Measurements from ENCODE around the gene LRRC23.

Gene LRRC23, protein sequence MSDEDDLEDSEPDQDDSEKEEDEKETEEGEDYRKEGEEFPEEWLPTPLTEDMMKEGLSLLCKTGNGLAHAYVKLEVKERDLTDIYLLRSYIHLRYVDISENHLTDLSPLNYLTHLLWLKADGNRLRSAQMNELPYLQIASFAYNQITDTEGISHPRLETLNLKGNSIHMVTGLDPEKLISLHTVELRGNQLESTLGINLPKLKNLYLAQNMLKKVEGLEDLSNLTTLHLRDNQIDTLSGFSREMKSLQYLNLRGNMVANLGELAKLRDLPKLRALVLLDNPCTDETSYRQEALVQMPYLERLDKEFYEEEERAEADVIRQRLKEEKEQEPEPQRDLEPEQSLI

DNA sequence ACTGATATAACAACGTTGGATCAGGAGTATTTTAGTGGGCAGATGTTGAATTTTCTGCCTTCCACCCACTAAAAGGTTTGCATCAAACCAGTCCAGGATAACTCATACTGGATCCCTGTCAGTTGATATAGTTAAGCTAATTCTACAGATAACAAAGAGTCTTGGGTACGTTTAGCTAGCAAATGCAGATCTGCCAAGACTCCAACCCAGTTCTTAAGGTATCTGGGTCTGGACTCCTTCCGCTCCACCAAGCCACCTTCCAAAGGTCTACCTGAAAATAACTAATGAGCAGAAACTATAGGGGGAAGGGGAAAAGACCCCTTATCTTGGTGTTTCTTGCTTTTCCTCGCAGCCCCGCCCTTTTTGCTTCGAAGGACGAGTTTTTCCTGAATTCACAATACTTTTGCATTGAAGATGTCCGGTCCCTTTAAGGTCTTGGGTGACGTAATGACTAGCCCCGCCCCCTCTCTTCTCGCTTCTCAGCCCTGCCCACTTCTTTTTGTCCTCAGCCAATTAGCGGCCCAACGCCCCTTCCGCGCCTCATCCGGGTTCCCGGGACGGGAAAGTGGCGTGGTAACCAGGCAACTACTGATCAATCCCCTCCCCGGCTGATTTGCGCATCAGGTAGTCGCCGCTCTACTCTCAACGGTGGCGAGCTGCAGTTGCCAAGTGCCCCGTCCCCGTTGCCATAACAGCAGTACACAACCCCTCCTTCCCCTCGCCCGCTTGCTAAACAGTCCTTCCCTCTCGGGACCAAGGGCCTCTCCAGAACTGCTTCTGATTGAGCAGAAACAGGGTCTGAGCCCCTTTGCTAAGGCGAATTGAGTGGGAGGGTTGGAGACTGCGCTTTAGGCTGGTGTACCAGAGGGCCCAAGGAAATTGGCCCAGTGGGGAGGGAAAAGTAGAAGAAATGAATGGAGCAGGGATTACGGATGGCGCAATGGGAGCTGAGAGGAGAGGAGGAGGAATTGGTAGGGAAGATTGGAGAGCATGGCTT is at the start of gene LRRC23:
LRRC23 (plus strand) TSS at position 543 of the 997 bp plus-strand sequence. CDS start 812 bp downstream, outside the sequence.
- peak within 1 kb of the TSS; percentile 89 for H3K4me3 ChIP-seq (replicated peaks; ENCODE audit: low read depth, low read length)
- DNase-seq (ENCODE audit: extremely low read depth, low read depth) = peak; percentile 89
- TF ChIP-seq, protein P1, sequence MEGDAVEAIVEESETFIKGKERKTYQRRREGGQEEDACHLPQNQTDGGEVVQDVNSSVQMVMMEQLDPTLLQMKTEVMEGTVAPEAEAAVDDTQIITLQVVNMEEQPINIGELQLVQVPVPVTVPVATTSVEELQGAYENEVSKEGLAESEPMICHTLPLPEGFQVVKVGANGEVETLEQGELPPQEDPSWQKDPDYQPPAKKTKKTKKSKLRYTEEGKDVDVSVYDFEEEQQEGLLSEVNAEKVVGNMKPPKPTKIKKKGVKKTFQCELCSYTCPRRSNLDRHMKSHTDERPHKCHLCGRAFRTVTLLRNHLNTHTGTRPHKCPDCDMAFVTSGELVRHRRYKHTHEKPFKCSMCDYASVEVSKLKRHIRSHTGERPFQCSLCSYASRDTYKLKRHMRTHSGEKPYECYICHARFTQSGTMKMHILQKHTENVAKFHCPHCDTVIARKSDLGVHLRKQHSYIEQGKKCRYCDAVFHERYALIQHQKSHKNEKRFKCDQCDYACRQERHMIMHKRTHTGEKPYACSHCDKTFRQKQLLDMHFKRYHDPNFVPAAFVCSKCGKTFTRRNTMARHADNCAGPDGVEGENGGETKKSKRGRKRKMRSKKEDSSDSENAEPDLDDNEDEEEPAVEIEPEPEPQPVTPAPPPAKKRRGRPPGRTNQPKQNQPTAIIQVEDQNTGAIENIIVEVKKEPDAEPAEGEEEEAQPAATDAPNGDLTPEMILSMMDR (IDR thresholded peaks at IDR 0.05; ENCODE audit: low read depth, low read length, missing control alignments) = no peak

DNA sequence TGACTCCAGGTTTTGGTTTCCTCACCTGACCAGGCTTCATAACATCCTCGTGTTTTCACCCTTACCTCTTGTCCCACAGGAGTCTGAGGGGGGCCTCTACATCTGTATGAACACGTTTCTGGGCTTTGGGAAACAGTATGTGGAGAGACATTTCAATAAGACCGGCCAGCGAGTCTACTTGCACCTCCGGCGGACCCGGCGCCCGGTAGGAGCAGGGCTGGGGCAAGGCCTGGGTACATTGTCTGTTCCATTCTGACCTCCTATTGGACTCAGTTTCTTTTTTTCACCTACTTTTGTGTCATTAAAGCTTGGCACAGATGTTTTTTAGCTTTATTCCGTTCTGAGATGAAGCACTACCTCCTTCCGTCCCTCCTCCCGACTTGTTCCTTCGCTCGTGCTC is 49.3 kb upstream of the LRRC23 start:
- DNase-seq (ENCODE audit: extremely low read depth, low read depth) = no peak
- TF ChIP-seq, protein P1 (IDR thresholded peaks at IDR 0.05; ENCODE audit: low read depth, low read length, missing control alignments) = no peak
- no peak overlapping the region for H3K4me3 ChIP-seq (replicated peaks; ENCODE audit: low read depth, low read length)

DNA sequence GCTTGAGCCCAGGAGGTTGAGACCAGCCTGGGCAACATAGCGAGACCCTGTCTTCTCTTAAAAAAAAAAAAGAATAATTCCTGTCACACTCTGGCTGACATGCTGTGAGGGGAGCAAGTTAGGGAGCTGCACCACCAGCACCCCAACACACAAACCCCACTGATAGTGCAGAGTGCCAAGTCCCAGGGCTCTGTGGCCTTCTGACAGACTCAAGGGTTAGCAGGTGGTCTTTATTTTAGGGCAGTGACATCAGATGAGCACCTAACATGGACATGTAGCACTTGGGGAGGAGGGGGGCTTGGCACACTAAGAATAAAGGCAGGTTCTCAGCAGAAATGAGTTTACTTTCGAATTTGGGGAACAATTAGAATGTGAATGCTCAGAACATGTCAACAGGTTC is 45.8 kb upstream of the LRRC23 start:
- no peak for DNase-seq (ENCODE audit: extremely low read depth, low read depth)
- TF ChIP-seq, protein P1 (IDR thresholded peaks at IDR 0.05; ENCODE audit: low read depth, low read length, missing control alignments) = no peak
- H3K4me3 ChIP-seq (replicated peaks; ENCODE audit: low read depth, low read length) = no peak overlapping the region

DNA sequence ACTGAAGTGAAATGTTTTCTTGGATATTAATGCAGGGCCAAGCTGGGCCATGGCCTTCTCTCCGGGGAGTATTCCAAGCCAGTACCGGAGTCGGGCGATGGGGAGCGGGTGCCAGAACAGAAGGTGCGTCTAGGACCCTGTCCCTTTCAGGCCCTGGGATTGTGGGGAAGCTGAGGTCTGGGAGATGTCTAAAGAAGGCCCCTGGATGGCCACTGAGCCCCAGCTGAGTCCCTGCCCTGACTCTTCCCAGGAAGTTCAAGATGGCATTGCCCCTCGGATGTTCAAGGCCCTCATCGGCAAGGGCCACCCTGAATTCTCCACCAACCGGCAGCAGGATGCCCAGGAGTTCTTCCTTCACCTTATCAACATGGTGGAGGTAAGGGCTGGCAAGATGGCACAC is 44.5 kb upstream of the LRRC23 start:
- no peak overlapping the region for H3K4me3 ChIP-seq (replicated peaks; ENCODE audit: low read depth, low read length)
- DNase-seq (ENCODE audit: extremely low read depth, low read depth) = no peak
- TF ChIP-seq, protein P1 (IDR thresholded peaks at IDR 0.05; ENCODE audit: low read depth, low read length, missing control alignments) = no peak

DNA sequence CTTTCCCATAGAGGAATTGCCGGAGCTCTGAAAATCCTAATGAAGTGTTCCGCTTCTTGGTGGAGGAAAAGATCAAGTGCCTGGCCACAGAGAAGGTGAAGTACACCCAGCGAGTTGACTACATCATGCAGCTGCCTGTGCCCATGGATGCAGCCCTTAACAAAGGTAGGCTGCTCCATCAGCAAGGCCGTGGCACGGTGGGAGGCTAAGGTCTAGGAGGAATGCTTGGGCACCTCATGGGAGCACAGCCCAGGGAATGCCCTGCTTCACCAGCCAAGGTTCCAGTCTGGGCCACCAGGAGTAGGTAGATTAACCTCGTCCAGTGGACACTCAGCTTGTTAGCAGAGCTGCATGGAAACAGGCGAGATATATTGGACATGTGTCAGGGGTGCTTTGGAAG is 43.7 kb upstream of the LRRC23 start:
- no peak overlapping the region for H3K4me3 ChIP-seq (replicated peaks; ENCODE audit: low read depth, low read length)
- no peak for DNase-seq (ENCODE audit: extremely low read depth, low read depth)
- TF ChIP-seq, protein P1 (IDR thresholded peaks at IDR 0.05; ENCODE audit: low read depth, low read length, missing control alignments) = no peak

DNA sequence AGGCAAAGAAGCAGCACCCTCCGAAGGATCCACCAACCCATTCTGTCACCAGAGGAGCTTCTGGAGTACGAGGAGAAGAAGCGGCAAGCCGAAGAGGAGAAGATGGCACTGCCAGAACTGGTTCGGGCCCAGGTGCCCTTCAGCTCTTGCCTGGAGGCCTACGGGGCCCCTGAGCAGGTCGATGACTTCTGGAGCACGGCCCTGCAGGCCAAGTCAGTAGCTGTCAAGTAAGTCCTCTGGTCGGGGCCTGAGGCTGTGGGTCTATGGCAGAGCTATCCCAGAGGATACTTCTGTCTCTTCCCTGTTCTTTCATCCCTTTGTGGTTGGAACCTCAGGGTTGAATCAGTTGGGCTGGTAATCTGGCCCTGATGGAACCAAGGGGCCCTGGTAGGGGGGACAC is 43.2 kb upstream of the LRRC23 start:
- TF ChIP-seq, protein P1 (IDR thresholded peaks at IDR 0.05; ENCODE audit: low read depth, low read length, missing control alignments) = no peak
- no peak overlapping the region for H3K4me3 ChIP-seq (replicated peaks; ENCODE audit: low read depth, low read length)
- DNase-seq (ENCODE audit: extremely low read depth, low read depth) = no peak
